ENCODE measurements around the gene C11orf98.
"Not testable (repeated sequence)": the region's sequence is repeated elsewhere in the genome, so short reads cannot be mapped to it uniquely, and the experiment has no call there.

Gene C11orf98

GRCh38 chr11:62682518-62682917 is 17.5 kb upstream of the C11orf98 start:
- DNase-seq (ENCODE audit: low read depth): no peak

GRCh38 chr11:62680825-62681240 is 15.8 kb upstream of the C11orf98 start:
- DNase-seq (ENCODE audit: low read depth): no peak

- DNase-seq (ENCODE audit: low read depth): peak; percentile 81
Observed at GRCh38 chr11:62678770-62679696, 14.0 kb upstream of the C11orf98 start, which contains the start of gene UBXN1. UBXN1 (minus strand) TSS chr11:62679073; CDS start chr11:62678923, 150 bp downstream.

GRCh38 chr11:62678433-62678769 is 13.4 kb upstream of the C11orf98 start:
- DNase-seq (ENCODE audit: low read depth): no peak

- no peak for DNase-seq (ENCODE audit: low read depth)
Observed at GRCh38 chr11:62677714-62678113, 12.7 kb upstream of the C11orf98 start.

- DNase-seq (ENCODE audit: low read depth): no peak
Observed at GRCh38 chr11:62677156-62677555, 12.1 kb upstream of the C11orf98 start.

- no peak for DNase-seq (ENCODE audit: low read depth)
Observed at GRCh38 chr11:62676698-62677097, 11.7 kb upstream of the C11orf98 start.

- DNase-seq (ENCODE audit: low read depth): not testable (repeated sequence)
Observed at GRCh38 chr11:62675415-62675814, 10.4 kb upstream of the C11orf98 start.

GRCh38 chr11:62673196-62673525 is 8.2 kb upstream of the C11orf98 start:
- no peak for DNase-seq (ENCODE audit: low read depth)

- peak; percentile 72 for DNase-seq (ENCODE audit: low read depth)
Observed at GRCh38 chr11:62671608-62672389, 6.8 kb upstream of the C11orf98 start, which contains the start of the genes LBHD1 and UQCC3. LBHD1 (minus strand) TSS chr11:62672267; CDS start chr11:62670031, 2,236 bp downstream. UQCC3 (plus strand) TSS chr11:62671673; CDS start chr11:62671746, 73 bp downstream.

GRCh38 chr11:62671236-62671607 is 6.2 kb upstream of the C11orf98 start:
- no peak for DNase-seq (ENCODE audit: low read depth)

- DNase-seq (ENCODE audit: low read depth): no peak
Observed at GRCh38 chr11:62669420-62670161, 4.6 kb upstream of the C11orf98 start.

- no peak for DNase-seq (ENCODE audit: low read depth)
Observed at GRCh38 chr11:62667460-62667859, 2.5 kb upstream of the C11orf98 start.

- DNase-seq (ENCODE audit: low read depth): no peak
Observed at GRCh38 chr11:62666259-62666926, 1.4 kb upstream of the C11orf98 start.

- peak; percentile 46 for DNase-seq (ENCODE audit: low read depth)
Observed at GRCh38 chr11:62665599-62666258, 719 bp upstream of the C11orf98 start.

- DNase-seq (ENCODE audit: low read depth): no peak
Observed at GRCh38 chr11:62664405-62665074, 470 bp downstream of the C11orf98 start.

- no peak for DNase-seq (ENCODE audit: low read depth)
Observed at GRCh38 chr11:62656796-62657429, 8.1 kb downstream of the C11orf98 start.

GRCh38 chr11:62654297-62654696 is 10.7 kb downstream of the C11orf98 start:
- DNase-seq (ENCODE audit: low read depth): no peak

- DNase-seq (ENCODE audit: low read depth): no peak
Observed at GRCh38 chr11:62652161-62653006, 12.6 kb downstream of the C11orf98 start.
